HL-60 (cell line): ENCODE measurements around the gene MEF2C.
"Not testable (repeated sequence)": the region's sequence is repeated elsewhere in the genome, so short reads cannot be mapped to it uniquely, and the experiment has no call there.

Experiments used
- DNase-seq, 2 experiments: peaks; one replicate each; pipeline ENCODE4 v3.0.0-alpha.2; 2010 to 2020; ENCODE audit warnings: low read depth in 1 of 2, low spot score in 1 of 2
- H3K27ac ChIP-seq: fragments of 250-450 bp; sonication (Bioruptor Pico); replicated peaks from 2 replicates; pipeline ENCODE4 v1.5.1; 2020; ENCODE audit warnings: mild to moderate bottlenecking, moderate library complexity
- H3K27me3 ChIP-seq: fragments of 250-450 bp; sonication (Bioruptor Pico); 2 replicates; pipeline ENCODE4 v1.5.1; 2021; ENCODE audit warnings: mild to moderate bottlenecking, moderate library complexity; ENCODE audit not compliant: insufficient read depth, poor library complexity, severe bottlenecking
- H3K4me3 ChIP-seq: replicated peaks from 2 replicates; pipeline ENCODE4 v1.5.1; 2011; ENCODE audit warnings: mild to moderate bottlenecking, control low read depth, low read length; ENCODE audit not compliant: insufficient read depth
- GABPA ChIP-seq: IDR thresholded peaks from 2 replicates; pipeline ENCODE4 v1.6.1; 2012; ENCODE audit warnings: low read depth
- POLR2AphosphoS5 ChIP-seq: IDR thresholded peaks from 2 replicates; pipeline ENCODE4 v1.6.1; 2012; ENCODE audit warnings: low read depth
- REST ChIP-seq: IDR thresholded peaks from 2 replicates; pipeline ENCODE4 v1.6.1; 2012; ENCODE audit warnings: low read depth; ENCODE audit not compliant: insufficient replicate concordance
- SPI1 ChIP-seq: IDR thresholded peaks from 2 replicates; pipeline ENCODE4 v1.6.1; 2012; ENCODE audit warnings: low read depth, mild to moderate bottlenecking, borderline replicate concordance
- TF ChIP-seq, protein P1 (sequence below): IDR thresholded peaks from one replicate; pipeline ENCODE4 v1.5.1; 2011; ENCODE audit warnings: low read length, control low read depth, inconsistent platforms; ENCODE audit not compliant: insufficient read depth

The MEF2C gene

GRCh38 chr5:88923623-88924329 lies 40.8 kb upstream of the MEF2C start:
- Histone ChIP-seq H3K27ac (no peak overlapping the region), H3K27me3 (no peaks in the 10 kb centered on the region), H3K4me3 (no peak overlapping the region)
- no peak for DNase-seq
- TF ChIP-seq REST (no peak), SPI1 (no peak), POLR2AphosphoS5 (no peak), GABPA (no peak)
- TF ChIP-seq, protein P1, sequence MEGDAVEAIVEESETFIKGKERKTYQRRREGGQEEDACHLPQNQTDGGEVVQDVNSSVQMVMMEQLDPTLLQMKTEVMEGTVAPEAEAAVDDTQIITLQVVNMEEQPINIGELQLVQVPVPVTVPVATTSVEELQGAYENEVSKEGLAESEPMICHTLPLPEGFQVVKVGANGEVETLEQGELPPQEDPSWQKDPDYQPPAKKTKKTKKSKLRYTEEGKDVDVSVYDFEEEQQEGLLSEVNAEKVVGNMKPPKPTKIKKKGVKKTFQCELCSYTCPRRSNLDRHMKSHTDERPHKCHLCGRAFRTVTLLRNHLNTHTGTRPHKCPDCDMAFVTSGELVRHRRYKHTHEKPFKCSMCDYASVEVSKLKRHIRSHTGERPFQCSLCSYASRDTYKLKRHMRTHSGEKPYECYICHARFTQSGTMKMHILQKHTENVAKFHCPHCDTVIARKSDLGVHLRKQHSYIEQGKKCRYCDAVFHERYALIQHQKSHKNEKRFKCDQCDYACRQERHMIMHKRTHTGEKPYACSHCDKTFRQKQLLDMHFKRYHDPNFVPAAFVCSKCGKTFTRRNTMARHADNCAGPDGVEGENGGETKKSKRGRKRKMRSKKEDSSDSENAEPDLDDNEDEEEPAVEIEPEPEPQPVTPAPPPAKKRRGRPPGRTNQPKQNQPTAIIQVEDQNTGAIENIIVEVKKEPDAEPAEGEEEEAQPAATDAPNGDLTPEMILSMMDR: no peak

DNA sequence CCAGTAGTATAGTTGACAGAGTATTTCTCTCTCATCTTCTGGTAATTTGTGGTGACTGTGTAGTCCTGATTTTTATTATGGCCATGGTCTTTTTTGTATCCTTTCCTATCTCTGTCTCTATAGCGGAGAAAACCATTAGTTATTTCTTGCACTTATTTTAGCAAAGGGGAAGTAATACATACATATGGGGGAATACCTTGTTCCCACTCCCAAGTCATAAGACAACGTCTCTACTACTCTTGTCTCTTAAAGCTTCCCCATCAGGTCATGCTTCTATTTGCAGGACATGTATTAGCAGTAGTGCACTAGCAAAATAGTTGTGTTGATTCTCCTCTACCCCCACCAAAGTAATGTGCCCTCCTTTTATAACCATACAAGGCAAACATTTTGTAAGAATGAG lies 29.8 kb upstream of the MEF2C start:
- not testable (repeated sequence) for H3K27me3 ChIP-seq, DNase-seq, H3K27ac ChIP-seq, H3K4me3 ChIP-seq

DNA sequence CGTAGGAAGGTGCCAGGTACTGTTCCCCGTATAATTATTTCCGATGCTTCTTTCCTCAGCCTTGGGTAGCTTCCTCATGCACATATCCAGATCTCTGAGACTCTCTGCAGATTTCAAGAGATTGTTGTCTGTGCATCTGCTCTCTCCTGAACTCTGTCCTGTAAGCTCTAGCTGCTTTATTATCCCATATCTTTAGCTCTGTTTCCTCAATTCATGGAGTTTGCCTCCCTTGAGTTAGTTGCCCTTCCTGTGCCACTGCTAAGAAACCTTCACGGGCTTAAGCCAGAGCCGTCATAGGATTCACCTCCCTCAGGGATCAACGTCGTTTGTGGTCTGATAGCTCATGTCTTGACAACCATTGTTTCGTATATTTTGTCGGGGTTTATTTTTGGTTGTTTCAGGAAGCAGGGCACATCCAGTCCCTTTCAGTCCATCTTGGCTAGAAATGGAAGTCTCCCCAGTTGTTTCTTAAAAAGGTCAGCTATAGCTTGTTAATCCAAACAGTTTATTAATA lies 28.1 kb upstream of the MEF2C start:
- not testable (repeated sequence) for H3K27ac ChIP-seq, H3K27me3 ChIP-seq, DNase-seq, H3K4me3 ChIP-seq

DNA sequence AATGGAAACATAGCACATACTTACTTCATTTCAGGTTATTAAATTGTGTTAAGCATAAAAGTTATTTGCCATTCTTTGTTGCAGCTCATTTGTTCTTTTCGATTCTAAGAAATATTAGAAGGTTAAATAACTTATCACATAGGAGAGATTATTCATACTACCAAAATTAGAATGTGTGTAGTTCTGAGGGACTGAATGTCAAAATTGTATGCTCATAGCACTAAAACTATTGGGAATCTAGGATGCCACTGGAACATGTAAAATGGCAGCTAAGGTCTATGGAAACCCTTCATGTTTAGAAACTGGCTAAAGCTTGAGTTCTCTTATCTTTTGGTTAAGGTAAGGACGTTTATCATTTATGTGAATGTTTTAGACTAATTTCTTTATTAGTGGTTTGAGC lies 21.5 kb upstream of the MEF2C start:
- H3K4me3 ChIP-seq, DNase-seq, H3K27ac ChIP-seq, H3K27me3 ChIP-seq: not testable (repeated sequence)

DNA sequence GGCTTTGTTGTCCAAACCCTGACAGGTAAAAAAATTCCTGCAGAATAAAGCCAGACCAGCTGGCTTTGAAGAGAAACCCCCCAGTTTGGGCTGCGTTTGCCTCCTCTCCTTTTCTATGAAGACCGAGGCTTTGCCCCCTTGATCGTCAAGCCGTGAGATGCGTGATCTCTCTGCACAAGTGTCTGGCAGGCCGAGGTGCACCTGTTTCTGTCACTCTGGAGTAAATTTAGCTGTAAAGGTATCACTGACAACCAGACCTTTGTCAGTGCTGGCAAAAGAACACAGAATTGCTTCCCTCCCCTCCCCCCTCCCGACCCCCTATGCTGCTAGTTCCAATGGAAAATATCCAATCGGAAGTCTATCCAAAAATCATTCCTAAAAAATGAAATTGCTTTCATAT lies 21.0 kb upstream of the MEF2C start:
- DNase-seq, H3K4me3 ChIP-seq, H3K27me3 ChIP-seq, H3K27ac ChIP-seq: not testable (repeated sequence)

GRCh38 chr5:88901077-88901476 lies 18.1 kb upstream of the MEF2C start:
- H3K4me3 ChIP-seq, DNase-seq, H3K27me3 ChIP-seq, H3K27ac ChIP-seq: not testable (repeated sequence)

DNA sequence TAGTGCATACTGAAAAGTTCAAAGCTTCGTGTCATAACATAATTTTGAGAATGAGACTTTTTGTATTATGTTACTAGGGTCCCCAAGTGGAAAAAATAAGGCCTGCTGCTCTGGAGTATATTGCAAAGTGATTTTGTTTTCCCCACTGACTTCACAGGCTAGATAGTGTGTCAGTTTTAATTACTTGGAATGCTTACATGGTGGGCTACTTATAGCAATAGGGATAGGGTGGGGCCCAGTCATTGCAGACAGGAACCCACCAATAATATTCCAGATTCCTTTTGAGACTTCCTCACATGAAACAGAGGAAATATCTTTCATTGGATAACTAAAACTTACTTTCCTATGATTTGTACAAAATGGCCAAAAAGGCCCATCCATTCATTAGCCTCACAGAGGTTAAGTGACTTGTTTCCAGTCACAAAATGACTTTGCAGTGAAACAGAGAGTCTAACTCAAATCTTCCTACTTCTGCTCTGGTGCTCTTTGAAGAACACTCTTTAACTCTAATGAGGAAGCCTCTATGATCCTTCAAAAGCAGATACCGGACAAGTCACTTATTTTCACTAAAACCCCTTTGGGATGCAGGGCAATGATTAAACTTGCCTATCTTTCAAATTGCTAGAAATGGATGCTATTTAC lies 16.2 kb upstream of the MEF2C start:
- Histone ChIP-seq H3K27ac (no peak overlapping the region), H3K4me3 (no peak overlapping the region), H3K27me3 (no peaks in the 10 kb centered on the region)
- no peak for TF ChIP-seq REST
- no peak for TF ChIP-seq SPI1
- TF ChIP-seq, protein P1: no peak
- no peak for TF ChIP-seq POLR2AphosphoS5
- TF ChIP-seq GABPA: no peak
- no peak for DNase-seq
